Measurements from ENCODE around the gene CALML4.

DNA sequence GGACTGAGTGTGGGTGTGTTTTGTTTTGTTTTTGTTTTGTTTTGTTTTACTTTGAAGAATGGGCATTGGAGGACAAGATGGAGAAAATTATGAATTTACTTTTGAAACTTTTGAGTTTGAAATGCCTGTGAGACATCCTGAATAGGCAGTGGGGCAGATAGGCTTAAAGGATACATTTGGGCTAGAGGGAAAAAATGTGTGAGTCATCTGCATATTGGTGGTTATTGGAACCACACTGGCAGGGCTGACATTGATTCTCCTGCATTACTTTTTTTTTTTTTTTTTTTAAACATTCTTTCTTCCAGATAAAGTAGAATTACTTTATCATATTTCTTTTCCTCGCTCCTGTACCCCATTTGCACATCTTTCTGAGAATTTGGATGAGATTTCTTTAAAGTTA lies 56.1 kb downstream of the CALML4 start:
- TF ChIP-seq EZH2phosphoT487 (IDR thresholded peaks at IDR 0.05; ENCODE audit: borderline replicate concordance, low read length) (no peak), CTCF (IDR thresholded peaks at IDR 0.05; ENCODE audit: low read depth, low read length, poor library complexity, severe bottlenecking) (no peak)

Data from DOHH2 (cell line).